Suprapubic skin (tissue), 4 donors: ENCODE measurements around the gene CROCC2. TPM values are rescaled to one million over a fixed set of nuclear protein-coding genes. Genes with fewer than 3 reads are reported as not detected.

ENCODE experiments used
- DNase-seq, 2 donors: peaks; one replicate each; pipeline ENCODE4 v3.0.0-alpha.2; 2019; ENCODE audit warnings: low spot score in 2 of 2
- H3K27ac ChIP-seq: fragments of 200-600 bp; sonication (generic); one replicate; pipeline ENCODE4 v1.5.1; 2019
- H3K27me3 ChIP-seq: fragments of 200-600 bp; sonication (generic); one replicate; pipeline ENCODE4 v1.5.1; 2019
- H3K36me3 ChIP-seq: fragments of 200-600 bp; sonication (generic); one replicate; pipeline ENCODE4 v1.5.1; 2019
- H3K4me1 ChIP-seq: fragments of 200-600 bp; sonication (generic); one replicate; pipeline ENCODE4 v1.5.1; 2019
- H3K4me3 ChIP-seq: fragments of 200-600 bp; sonication (generic); one replicate; pipeline ENCODE4 v1.5.1; 2019; ENCODE audit warnings: mild to moderate bottlenecking
- H3K9me3 ChIP-seq: fragments of 200-600 bp; sonication (generic); one replicate; pipeline ENCODE4 v1.5.1; 2019
- EP300 ChIP-seq: sonication (generic); formaldehyde crosslinking; IDR thresholded peaks from one replicate; pipeline ENCODE4 v1.6.1; 2017; ENCODE audit warnings: antibody characterized with exemption
- POLR2A ChIP-seq, 2 donors: fragments of 450-650 bp; IDR thresholded peaks; one replicate each; pipeline ENCODE4 v1.6.1; 2017; ENCODE audit warnings: antibody characterized with exemption in 2 of 2, mild to moderate bottlenecking in 2 of 2, moderate library complexity in 2 of 2
- POLR2AphosphoS5 ChIP-seq, 3 donors: sonication (generic); formaldehyde crosslinking; IDR thresholded peaks; one replicate each; pipeline ENCODE4 v1.6.1; 2017; ENCODE audit warnings: antibody characterized with exemption in 3 of 3
- WGBS: methylation state at CpG from one replicate; pipeline ENCODE4 v1.1.5; 2018; 5-methylcytosine and 5-hydroxymethylcytosine counted together
- total RNA-seq, 4 donors: library from RNA; depleted of rRNA; stranded (reverse); fragments of >200 nt; gene quantifications; one replicate each; pipeline ENCODE4 v1.1.0, GENCODE V29; 2016
- TF ChIP-seq, protein P1 (sequence below), 2 donors: fragments of 200-600 bp in 1 of 2; fragments of 450-650 bp in 1 of 2; sonication (generic) in 1 of 2; IDR thresholded peaks; one replicate each; pipeline ENCODE4 v1.5.1; 2016 to 2019; ENCODE audit warnings: antibody characterized with exemption in 2 of 2, mild to moderate bottlenecking in 1 of 2, moderate library complexity in 1 of 2

The CROCC2 gene
- total RNA-seq, 4 donors from 2014 or later: not detected

- peaks cover 3% of the 10 kb centered on the region for H3K9me3 ChIP-seq
- H3K36me3 ChIP-seq: no peaks in the 10 kb centered on the region
- peaks cover 4% of the 10 kb centered on the region for H3K4me1 ChIP-seq
- TF ChIP-seq POLR2AphosphoS5 (IDR thresholded peaks at IDR 0.05): no peak
- no peak for TF ChIP-seq POLR2A (IDR thresholded peaks at IDR 0.05)
- TF ChIP-seq, protein P1, sequence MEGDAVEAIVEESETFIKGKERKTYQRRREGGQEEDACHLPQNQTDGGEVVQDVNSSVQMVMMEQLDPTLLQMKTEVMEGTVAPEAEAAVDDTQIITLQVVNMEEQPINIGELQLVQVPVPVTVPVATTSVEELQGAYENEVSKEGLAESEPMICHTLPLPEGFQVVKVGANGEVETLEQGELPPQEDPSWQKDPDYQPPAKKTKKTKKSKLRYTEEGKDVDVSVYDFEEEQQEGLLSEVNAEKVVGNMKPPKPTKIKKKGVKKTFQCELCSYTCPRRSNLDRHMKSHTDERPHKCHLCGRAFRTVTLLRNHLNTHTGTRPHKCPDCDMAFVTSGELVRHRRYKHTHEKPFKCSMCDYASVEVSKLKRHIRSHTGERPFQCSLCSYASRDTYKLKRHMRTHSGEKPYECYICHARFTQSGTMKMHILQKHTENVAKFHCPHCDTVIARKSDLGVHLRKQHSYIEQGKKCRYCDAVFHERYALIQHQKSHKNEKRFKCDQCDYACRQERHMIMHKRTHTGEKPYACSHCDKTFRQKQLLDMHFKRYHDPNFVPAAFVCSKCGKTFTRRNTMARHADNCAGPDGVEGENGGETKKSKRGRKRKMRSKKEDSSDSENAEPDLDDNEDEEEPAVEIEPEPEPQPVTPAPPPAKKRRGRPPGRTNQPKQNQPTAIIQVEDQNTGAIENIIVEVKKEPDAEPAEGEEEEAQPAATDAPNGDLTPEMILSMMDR (IDR thresholded peaks at IDR 0.05): no peak
- TF ChIP-seq EP300: no peak
- H3K27me3 ChIP-seq: peaks cover 15% of the 10 kb centered on the region
- WGBS: 91% methylated on average over 3 of the region's 3 CpGs
- H3K4me3 ChIP-seq: no peak overlapping the region
- H3K27ac ChIP-seq: no peak overlapping the region
- DNase-seq: no peak
These were observed 45.0 kb downstream of the CROCC2 start for GRCh38 chr2:240951045-240951594.

- Histone ChIP-seq H3K27me3 (peaks cover 21% of the 10 kb centered on the region), H3K36me3 (no peaks in the 10 kb centered on the region), H3K4me3 (no peak overlapping the region), H3K27ac (no peak overlapping the region), H3K9me3 (no peaks in the 10 kb centered on the region), H3K4me1 (peaks cover 3% of the 10 kb centered on the region)
- WGBS: 86% methylated on average over 13 of the region's 14 CpGs
- no peak for TF ChIP-seq POLR2A (IDR thresholded peaks at IDR 0.05)
- peak in 1 of 2 donors; percentile 41 for DNase-seq
These were observed 46.5 kb downstream of the CROCC2 start for GRCh38 chr2:240952496-240953246.

- DNase-seq: peak in 1 of 2 donors; percentile 69
- Histone ChIP-seq H3K36me3 (no peaks in the 10 kb centered on the region), H3K27ac (no peak overlapping the region), H3K4me3 (no peak overlapping the region), H3K4me1 (peaks cover 8% of the 10 kb centered on the region), H3K27me3 (peaks cover 21% of the 10 kb centered on the region), H3K9me3 (no peaks in the 10 kb centered on the region)
- 89% methylated on average over 11 of the region's 14 CpGs for WGBS
- no peak for TF ChIP-seq EP300
- no peak for TF ChIP-seq POLR2A (IDR thresholded peaks at IDR 0.05)
- TF ChIP-seq POLR2AphosphoS5 (IDR thresholded peaks at IDR 0.05): no peak
- TF ChIP-seq, protein P1 (IDR thresholded peaks at IDR 0.05): no peak
These were observed 47.6 kb downstream of the CROCC2 start for GRCh38 chr2:240953426-240954410.

DNA sequence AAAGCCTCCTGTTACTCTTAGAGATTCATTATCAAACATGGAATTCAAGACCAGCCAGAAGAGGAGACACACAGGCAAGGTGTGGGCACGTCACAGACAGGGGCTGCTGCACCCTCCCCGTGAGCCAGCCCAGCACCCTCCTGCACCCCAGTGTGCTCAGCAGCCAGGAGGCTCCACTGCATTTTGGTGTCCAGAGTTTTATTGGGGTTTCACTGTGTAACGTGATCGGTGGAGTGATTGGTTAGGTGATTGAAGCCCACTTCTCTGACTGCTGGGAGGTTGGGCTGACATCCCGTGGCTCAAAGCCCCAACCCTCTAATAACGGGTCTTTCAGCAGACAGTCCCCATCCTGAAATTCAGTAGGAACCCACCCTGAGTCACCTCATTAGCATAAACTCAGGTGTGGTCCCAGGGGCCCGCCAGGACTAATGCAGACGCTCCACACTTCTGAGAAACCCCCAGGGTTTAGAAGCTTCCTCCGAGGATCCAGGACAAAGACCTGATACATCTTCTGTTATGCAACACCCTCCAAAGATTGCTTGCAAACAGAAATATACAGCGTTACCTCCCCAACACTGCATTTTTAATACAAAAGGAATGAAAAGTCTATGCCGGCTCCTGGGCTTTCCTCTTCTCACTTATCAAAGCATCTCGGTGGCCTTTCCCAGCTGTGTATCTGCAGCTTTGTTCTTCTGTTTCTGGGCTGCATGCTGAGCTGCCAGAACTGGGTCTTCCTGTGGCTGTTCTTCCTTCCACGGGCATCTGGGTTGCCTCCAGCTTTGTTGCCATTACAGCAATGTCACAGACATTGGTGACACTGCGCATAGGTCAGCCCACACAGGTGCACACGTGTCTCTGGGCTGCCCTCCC lies 48.5 kb downstream of the CROCC2 start:
- no peaks in the 10 kb centered on the region for H3K9me3 ChIP-seq
- H3K4me1 ChIP-seq: peaks cover 8% of the 10 kb centered on the region
- DNase-seq: no peak
- H3K27ac ChIP-seq: no peak overlapping the region
- 55% methylated on average over 10 of the region's 15 CpGs for WGBS
- no peaks in the 10 kb centered on the region for H3K36me3 ChIP-seq
- no peak overlapping the region for H3K4me3 ChIP-seq
- H3K27me3 ChIP-seq: peaks cover 21% of the 10 kb centered on the region
- TF ChIP-seq EP300 (no peak), POLR2A (IDR thresholded peaks at IDR 0.05) (no peak), POLR2AphosphoS5 (IDR thresholded peaks at IDR 0.05) (no peak)
- TF ChIP-seq, protein P1 (IDR thresholded peaks at IDR 0.05): no peak
